HG03280 (cell line): ENCODE results near the gene MAP3K20.
"Not testable (repeated sequence)": the region's sequence is repeated elsewhere in the genome, so short reads cannot be mapped to it uniquely, and the experiment has no call there.

Experiments used
- ATAC-seq: cut with Tn5 transposase; IDR thresholded peaks from one replicate; pipeline ENCODE4 v1.9.1; 2021; ENCODE audit warnings: mild to moderate bottlenecking, moderate library complexity; ENCODE audit not compliant: unreplicated experiment

Gene MAP3K20

GRCh38 chr2:173193925-173194324 lies 118.3 kb downstream of the MAP3K20 start:
- ATAC-seq = no peak

DNA sequence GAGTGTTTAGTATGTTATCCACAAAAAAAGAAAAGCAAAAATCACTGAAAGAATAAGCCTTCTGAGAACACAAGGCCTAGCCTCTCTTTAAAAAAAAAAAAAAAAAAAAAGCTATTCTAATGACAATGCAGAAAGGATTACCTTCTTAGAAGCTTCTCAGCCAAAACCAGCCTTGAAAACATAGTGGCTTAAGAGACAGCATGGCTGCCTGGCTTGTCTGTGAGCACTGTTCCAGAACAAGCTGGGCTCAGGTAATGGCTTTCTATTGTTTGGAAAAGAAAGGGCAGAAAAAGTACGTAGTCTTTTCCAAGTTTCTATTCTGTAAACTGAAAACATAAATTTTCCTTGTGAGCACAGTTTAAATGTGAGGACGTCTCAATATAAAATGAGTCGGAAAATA lies 119.5 kb downstream of the MAP3K20 start:
- ATAC-seq = no peak

DNA sequence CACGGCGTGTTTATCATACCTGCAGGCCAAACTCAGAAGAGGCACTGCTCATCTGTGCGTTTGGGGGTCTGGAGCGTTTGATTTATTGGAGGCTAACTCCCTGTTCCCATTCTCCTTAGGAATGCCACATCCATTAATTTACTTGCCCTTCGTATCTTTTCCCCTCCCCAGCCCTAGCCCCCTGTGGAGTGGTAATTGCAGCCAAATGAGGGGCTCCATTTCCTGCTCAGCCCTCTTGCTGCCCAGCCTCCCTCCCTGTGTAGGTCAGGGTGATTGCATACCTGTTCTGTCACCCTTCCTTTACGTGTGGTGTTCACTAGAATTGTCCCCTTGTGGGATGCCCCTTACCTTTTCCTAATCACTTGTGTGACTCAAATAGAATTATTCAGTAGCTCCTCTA lies 120.4 kb downstream of the MAP3K20 start:
- ATAC-seq = no peak

DNA sequence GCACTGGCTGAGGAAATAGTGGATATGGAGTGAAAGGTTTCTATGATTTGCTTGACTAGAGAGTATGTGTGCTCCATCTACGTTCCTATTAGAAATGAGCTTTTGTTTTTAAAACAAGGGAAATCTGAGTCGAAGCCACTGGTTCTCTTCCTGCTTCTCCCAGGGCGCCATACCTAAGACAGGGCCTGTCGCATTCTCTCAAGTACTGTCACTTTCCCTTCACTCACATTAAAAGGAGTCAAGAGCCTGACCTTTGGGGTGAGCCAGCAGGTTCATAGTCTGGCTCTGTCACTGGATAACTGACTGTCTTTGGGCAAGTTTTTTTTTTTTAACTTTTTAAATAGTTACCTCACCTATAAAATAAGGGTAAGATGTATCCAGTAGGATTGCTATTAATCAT lies 121.0 kb downstream of the MAP3K20 start:
- ATAC-seq = no peak

DNA sequence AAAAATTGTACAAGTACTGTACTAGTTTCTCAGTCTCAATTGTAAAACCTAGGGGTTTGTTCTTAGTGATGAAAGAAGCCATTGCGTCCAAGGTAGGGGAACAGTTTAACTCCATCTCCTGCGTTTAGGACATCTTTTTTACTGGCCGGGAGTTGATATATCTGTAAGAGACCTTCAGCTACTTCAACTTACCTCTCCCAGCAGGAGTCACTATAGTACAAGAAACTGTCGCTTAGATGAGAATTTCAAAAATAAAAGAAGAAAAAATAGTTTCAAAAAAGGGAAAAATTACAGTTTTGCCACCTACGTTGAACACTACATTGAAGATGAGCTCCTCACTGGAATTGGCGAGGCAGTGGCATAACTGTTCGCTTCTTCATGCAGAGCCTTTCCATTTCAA lies 122.7 kb downstream of the MAP3K20 start:
- no peak for ATAC-seq

DNA sequence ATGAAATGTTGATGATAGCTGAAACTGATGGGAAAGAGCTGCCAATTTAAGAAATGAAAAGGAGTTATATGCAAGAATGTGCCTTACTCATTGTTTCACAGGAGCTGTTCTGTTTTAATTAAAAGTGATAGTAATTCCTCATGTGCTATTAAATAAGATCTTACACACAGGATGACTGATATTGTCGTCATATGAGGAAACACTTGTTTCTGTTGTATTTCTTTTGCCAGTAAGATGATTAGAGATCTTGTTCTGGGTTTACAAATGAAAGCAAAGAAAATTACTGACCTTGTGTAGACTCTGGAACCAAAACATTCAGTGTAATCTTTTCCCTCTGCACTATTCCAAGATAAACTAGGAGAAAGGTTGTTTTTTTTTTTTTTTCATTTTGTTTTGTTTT lies 123.6 kb downstream of the MAP3K20 start:
- no peak for ATAC-seq

- no peak for ATAC-seq
These were observed 126.9 kb downstream of the MAP3K20 start for GRCh38 chr2:173202570-173202969.

- no peak for ATAC-seq
These were observed 128.7 kb downstream of the MAP3K20 start for GRCh38 chr2:173204316-173204715.

- ATAC-seq = no peak
These were observed 129.7 kb downstream of the MAP3K20 start for GRCh38 chr2:173205375-173205774.

DNA sequence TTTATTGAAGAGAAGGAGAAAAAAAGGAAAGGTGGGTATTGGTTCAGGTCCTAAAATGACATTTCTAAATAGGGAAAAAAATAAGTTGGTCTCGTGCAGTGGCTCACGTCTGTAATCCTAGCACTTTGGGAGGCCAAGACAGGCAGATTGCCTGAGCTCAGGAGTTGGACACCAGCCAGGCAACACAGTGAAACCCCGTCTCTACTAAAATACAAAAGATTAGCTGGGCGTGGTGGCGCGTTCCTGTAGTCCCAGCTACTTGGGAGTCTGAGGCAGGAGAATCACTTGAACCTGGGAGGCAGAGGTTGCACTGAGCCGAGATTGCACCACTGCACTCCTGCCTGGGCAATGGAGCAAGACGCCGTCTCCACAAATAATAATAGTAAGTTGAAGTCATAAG lies 131.5 kb downstream of the MAP3K20 start:
- not testable (repeated sequence) for ATAC-seq

- peak; percentile 47 for ATAC-seq
These were observed 134.9 kb downstream of the MAP3K20 start for GRCh38 chr2:173210270-173211196.

DNA sequence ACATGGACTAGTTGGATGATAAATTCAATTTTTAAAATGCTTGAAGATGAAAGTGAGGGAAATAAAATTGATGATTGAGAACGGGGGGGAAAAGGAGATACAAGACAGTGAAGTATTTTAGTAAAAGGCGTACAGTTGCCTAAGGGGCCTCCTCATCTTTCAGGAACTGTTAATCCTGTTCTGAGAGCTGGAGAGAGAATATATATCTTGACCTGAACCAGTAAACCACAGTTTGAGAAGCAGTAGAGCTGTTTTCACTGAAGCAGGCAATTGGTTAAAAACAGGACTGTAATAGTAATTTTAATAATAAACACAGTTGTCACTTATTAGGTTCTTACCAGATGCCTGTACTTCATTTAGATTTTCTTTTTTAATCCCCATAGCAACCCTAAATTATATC lies 137.5 kb downstream of the MAP3K20 start:
- ATAC-seq = no peak

GRCh38 chr2:173214213-173214612 lies 138.6 kb downstream of the MAP3K20 start:
- ATAC-seq = no peak

DNA sequence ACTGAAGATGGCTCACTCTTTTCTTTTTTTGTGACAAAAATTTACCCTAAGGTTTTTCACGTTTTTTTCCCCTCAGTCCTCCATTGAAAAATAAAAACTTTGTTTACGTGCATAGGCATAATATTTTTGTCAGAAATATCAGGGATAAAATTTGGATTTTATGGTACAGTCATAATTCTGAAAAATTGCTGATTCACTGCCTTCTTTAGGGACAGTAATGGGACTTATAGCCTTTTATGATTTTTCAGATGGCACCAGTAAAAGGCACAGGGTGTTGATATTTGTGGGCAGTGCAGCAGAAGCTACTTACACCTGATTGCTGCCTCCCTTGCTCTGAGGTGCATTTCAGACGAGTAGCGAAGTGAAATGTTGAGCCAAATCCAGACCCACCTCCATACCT lies 139.7 kb downstream of the MAP3K20 start:
- no peak for ATAC-seq

GRCh38 chr2:173216051-173216450 lies 140.4 kb downstream of the MAP3K20 start:
- no peak for ATAC-seq

- ATAC-seq = no peak
These were observed 141.0 kb downstream of the MAP3K20 start for GRCh38 chr2:173216668-173217067.

- no peak for ATAC-seq
These were observed 141.6 kb downstream of the MAP3K20 start for GRCh38 chr2:173217116-173217840.

- no peak for ATAC-seq
These were observed 142.8 kb downstream of the MAP3K20 start for GRCh38 chr2:173218326-173219056.

DNA sequence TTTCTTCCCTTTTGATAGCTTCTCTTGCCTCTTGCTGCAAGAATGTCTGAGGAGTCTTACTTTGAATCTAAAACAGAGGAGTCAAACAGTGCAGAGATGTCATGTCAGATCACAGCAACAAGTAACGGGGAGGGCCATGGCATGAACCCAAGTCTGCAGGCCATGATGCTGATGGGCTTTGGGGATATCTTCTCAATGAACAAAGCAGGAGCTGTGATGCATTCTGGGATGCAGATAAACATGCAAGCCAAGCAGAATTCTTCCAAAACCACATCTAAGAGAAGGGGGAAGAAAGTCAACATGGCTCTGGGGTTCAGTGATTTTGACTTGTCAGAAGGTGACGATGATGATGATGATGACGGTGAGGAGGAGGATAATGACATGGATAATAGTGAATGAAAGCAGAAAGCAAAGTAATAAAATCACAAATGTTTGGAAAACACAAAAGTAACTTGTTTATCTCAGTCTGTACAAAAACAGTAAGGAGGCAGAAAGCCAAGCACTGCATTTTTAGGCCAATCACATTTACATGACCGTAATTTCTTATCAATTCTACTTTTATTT lies 145.6 kb downstream of the MAP3K20 start:
- ATAC-seq = no peak

- ATAC-seq = peak; percentile 85
These were observed 146.4 kb downstream of the MAP3K20 start for GRCh38 chr2:173221937-173222594.

DNA sequence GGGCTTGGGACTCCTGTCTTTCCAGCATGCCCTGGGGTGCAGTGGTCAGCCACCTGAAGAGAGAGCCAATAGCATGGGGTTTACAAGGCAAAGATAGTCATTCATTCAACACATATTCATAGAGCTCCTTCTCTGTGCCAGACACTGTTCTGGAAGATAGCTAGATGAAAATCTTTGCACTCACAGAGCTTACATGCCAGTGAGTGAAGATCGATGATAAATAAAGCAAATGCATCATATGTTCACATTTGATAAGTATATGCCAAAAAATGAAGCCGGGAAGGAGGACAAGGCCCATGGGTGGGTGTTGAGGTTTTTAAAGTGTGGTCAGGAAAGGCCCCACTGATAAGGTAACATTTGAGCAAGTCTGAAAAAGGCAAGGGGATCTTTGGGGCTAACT lies 148.2 kb downstream of the MAP3K20 start:
- no peak for ATAC-seq
